AG09309 (cell line): ENCODE results near the gene DTL.
A peak's percentile ranks its signal among the peaks of the same experiment; 100 is the strongest.
"Not testable (repeated sequence)": the region's sequence is repeated elsewhere in the genome, so short reads cannot be mapped to it uniquely, and the experiment has no call there.

Source experiments
- DNase-seq: peaks from one replicate; pipeline ENCODE4 v3.0.0-alpha.2; 2010; ENCODE audit warnings: low read depth
- H3K4me3 ChIP-seq: 2 replicates; pipeline ENCODE4 v1.5.1; 2011; ENCODE audit warnings: mild to moderate bottlenecking, low read depth, low read length, moderate library complexity; ENCODE audit not compliant: control insufficient read depth
- TF ChIP-seq, protein P1 (sequence below): IDR thresholded peaks from 2 replicates; pipeline ENCODE4 v1.5.1; 2011; ENCODE audit warnings: mild to moderate bottlenecking, low read depth, low read length, inconsistent platforms; ENCODE audit not compliant: insufficient read depth, control insufficient read depth; ENCODE audit errors: missing control alignments

DTL gene, protein sequence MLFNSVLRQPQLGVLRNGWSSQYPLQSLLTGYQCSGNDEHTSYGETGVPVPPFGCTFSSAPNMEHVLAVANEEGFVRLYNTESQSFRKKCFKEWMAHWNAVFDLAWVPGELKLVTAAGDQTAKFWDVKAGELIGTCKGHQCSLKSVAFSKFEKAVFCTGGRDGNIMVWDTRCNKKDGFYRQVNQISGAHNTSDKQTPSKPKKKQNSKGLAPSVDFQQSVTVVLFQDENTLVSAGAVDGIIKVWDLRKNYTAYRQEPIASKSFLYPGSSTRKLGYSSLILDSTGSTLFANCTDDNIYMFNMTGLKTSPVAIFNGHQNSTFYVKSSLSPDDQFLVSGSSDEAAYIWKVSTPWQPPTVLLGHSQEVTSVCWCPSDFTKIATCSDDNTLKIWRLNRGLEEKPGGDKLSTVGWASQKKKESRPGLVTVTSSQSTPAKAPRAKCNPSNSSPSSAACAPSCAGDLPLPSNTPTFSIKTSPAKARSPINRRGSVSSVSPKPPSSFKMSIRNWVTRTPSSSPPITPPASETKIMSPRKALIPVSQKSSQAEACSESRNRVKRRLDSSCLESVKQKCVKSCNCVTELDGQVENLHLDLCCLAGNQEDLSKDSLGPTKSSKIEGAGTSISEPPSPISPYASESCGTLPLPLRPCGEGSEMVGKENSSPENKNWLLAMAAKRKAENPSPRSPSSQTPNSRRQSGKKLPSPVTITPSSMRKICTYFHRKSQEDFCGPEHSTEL

GRCh38 chr1:212035123-212035834 lies at the start of gene DTL, which contains the start of gene INTS7:
TSS of gene DTL (plus strand) at chr1:212035748. CDS start at chr1:212035891, 143 bp downstream.
TSS of gene INTS7 (minus strand) at chr1:212035557. CDS start at chr1:212035437, 120 bp downstream.
- TF ChIP-seq, protein P1, sequence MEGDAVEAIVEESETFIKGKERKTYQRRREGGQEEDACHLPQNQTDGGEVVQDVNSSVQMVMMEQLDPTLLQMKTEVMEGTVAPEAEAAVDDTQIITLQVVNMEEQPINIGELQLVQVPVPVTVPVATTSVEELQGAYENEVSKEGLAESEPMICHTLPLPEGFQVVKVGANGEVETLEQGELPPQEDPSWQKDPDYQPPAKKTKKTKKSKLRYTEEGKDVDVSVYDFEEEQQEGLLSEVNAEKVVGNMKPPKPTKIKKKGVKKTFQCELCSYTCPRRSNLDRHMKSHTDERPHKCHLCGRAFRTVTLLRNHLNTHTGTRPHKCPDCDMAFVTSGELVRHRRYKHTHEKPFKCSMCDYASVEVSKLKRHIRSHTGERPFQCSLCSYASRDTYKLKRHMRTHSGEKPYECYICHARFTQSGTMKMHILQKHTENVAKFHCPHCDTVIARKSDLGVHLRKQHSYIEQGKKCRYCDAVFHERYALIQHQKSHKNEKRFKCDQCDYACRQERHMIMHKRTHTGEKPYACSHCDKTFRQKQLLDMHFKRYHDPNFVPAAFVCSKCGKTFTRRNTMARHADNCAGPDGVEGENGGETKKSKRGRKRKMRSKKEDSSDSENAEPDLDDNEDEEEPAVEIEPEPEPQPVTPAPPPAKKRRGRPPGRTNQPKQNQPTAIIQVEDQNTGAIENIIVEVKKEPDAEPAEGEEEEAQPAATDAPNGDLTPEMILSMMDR = peak; percentile 90
- DNase-seq = peak; percentile 98
- H3K4me3 ChIP-seq = peak within 1 kb of the TSS; percentile 74

GRCh38 chr1:211986628-211987254 lies 48.8 kb upstream of the DTL start:
- no peak for DNase-seq
- H3K4me3 ChIP-seq = no peak overlapping the region
- TF ChIP-seq, protein P1 = no peak

- no peak for DNase-seq
- TF ChIP-seq, protein P1 = no peak
- H3K4me3 ChIP-seq = no peak overlapping the region
Measured at GRCh38 chr1:211991695-211992094, 43.9 kb upstream of the DTL start.

- DNase-seq, H3K4me3 ChIP-seq: not testable (repeated sequence)
Measured at GRCh38 chr1:211997426-211997825, 38.1 kb upstream of the DTL start.

DNA sequence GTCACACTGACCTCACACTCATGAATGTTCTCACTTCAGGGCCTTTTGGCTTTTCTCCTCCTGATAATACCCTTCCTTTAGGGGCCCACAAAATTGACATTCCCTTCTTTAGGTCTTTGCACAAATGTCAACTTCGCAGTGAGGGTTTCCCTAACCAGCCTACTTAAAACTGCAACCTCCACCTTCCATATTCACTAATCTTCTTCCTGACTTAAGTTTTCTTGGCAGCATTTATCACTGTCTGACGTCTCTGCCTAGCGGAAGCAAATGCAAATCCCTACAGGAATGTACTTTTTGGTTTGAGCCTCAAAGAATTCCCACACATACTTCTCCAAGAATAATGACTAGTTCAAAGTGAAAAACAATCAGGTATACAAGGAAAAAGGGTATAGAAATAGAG lies 33.0 kb upstream of the DTL start:
- no peak overlapping the region for H3K4me3 ChIP-seq
- TF ChIP-seq, protein P1 = no peak
- DNase-seq = no peak

DNA sequence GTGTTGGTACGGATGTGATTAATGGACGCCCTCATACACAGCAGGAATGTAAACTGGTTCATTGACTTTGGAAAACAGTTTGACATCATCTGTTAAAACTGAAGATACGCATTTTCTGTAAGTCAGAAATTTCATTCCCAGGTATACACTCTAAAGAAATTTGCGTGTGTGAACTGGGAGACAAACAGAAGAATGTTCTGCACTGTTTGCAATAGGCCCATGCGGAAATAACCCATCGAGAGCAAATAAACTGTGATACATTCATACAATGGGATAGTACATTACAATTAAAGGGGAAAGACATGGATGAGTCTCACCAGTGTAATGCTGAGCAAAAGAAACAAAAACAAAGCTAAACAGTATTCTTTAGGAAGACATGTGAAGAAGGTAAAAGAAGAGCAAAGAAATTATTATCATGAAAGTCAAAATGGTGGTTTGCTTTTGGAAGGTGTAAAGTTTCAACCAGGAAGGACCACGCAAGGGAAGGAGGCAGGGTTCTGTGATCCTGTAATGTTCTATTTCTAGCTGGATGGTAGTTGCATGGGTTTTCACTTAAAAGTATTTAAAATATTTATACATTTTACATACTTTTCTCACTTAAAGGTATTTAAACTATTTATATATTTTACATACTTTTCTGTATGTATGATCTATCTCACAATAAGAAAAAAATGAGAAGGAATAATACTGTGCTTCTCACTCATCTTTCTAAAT lies 30.5 kb upstream of the DTL start:
- no peak for DNase-seq
- H3K4me3 ChIP-seq = no peak overlapping the region
- TF ChIP-seq, protein P1 = no peak
